WTC11 (cell line): ENCODE data around the gene ZBTB11. TPM values are rescaled to one million over a fixed set of nuclear protein-coding genes. Genes with fewer than 3 reads are reported as not detected.

Experiments used
- ATAC-seq: fragments of 200-7000 bp; cut with Tn5 transposase; 2 replicates; pipeline ENCODE4 v1.10.0; 2021; ENCODE audit warnings: mild to moderate bottlenecking, moderate library complexity
- CTCF ChIA-PET: fragments of 300-600 bp; sonication (Branson Sonifier 250); formaldehyde crosslinking; loops from one replicate; lab custom pipeline; 2021; ENCODE audit warnings: antibody characterized with exemption; lab: Charles Lee
- POLR2A ChIA-PET: fragments of 350-600 bp; sonication (Branson Sonifier 250); formaldehyde crosslinking; loops from one replicate; lab custom pipeline; 2021; ENCODE audit warnings: antibody characterized with exemption; lab: Charles Lee
- DNase-seq: peaks from one replicate; pipeline ENCODE4 v3.0.0; 2021; ENCODE audit warnings: low spot score
- H3K27ac Mint-ChIP-seq: 2 replicates; pipeline ENCODE4 v1.8.0; 2021; ENCODE audit warnings: mixed read lengths
- H3K27me3 Mint-ChIP-seq: 2 replicates; pipeline ENCODE4 v1.8.0; 2021; ENCODE audit warnings: low read depth, mild to moderate bottlenecking, moderate library complexity, mixed read lengths
- H3K36me3 Mint-ChIP-seq: 2 replicates; pipeline ENCODE4 v1.8.0; 2021; ENCODE audit warnings: mixed read lengths
- H3K4me1 Mint-ChIP-seq: 2 replicates; pipeline ENCODE4 v1.8.0; 2022; ENCODE audit warnings: mixed read lengths
- H3K4me3 Mint-ChIP-seq: 2 replicates; pipeline ENCODE4 v1.8.0; 2021; ENCODE audit warnings: mild to moderate bottlenecking, moderate library complexity, mixed read lengths
- H3K9me3 Mint-ChIP-seq: 2 replicates; pipeline ENCODE4 v1.8.0; 2021; ENCODE audit warnings: mixed read lengths
- ATF1 ChIP-seq: sonication (generic); formaldehyde crosslinking; IDR thresholded peaks from 2 replicates; pipeline ENCODE4 v1.8.1; 2023; ENCODE audit warnings: mild to moderate bottlenecking, moderate library complexity, missing genetic modification reagents
- ELF4 ChIP-seq: sonication (generic); formaldehyde crosslinking; IDR thresholded peaks from 2 replicates; pipeline ENCODE4 v1.8.1; 2022; ENCODE audit warnings: low read depth, mild to moderate bottlenecking, moderate library complexity, missing genetic modification reagents
- ESRRA ChIP-seq: sonication (generic); formaldehyde crosslinking; IDR thresholded peaks from 2 replicates; pipeline ENCODE4 v1.8.1; 2022; ENCODE audit warnings: mild to moderate bottlenecking, missing genetic modification reagents, borderline replicate concordance
- FOXP1 ChIP-seq: sonication (generic); formaldehyde crosslinking; IDR thresholded peaks from 2 replicates; pipeline ENCODE4 v1.8.0; 2022; ENCODE audit warnings: missing genetic modification reagents, mild to moderate bottlenecking, moderate library complexity, borderline replicate concordance
- GTF2I ChIP-seq: fragments of 250-450 bp; sonication (Bioruptor Pico); conservative IDR thresholded peaks from 2 replicates; pipeline ENCODE4 v1.4.0; 2021; ENCODE audit warnings: mild to moderate bottlenecking
- HMGA2 ChIP-seq: fragments of 250-450 bp; sonication (Bioruptor Pico); IDR thresholded peaks from 2 replicates; pipeline ENCODE4 v1.4.0; 2021; ENCODE audit warnings: mild to moderate bottlenecking, moderate library complexity
- MYBL2 ChIP-seq: sonication (generic); formaldehyde crosslinking; IDR thresholded peaks from 2 replicates; pipeline ENCODE4 v1.8.1; 2023; ENCODE audit warnings: mild to moderate bottlenecking, moderate library complexity, missing genetic modification reagents
- NR2C2 ChIP-seq: sonication (generic); formaldehyde crosslinking; IDR thresholded peaks from 2 replicates; pipeline ENCODE4 v1.8.0; 2022; ENCODE audit warnings: mild to moderate bottlenecking, missing genetic modification reagents
- SOX15 ChIP-seq: fragments of 250-450 bp; sonication (Bioruptor Pico); IDR thresholded peaks from 2 replicates; pipeline ENCODE4 v1.9.0; 2021; ENCODE audit warnings: mild to moderate bottlenecking
- TCF7 ChIP-seq: sonication (generic); formaldehyde crosslinking; IDR thresholded peaks from 2 replicates; pipeline ENCODE4 v1.8.0; 2022; ENCODE audit warnings: mild to moderate bottlenecking, low read depth, missing genetic modification reagents, moderate library complexity
- ZNF219 ChIP-seq: sonication (generic); formaldehyde crosslinking; IDR thresholded peaks from 2 replicates; pipeline ENCODE4 v1.8.0; 2023; ENCODE audit warnings: missing genetic modification reagents, mild to moderate bottlenecking, borderline replicate concordance
- total RNA-seq: library from RNA; stranded (reverse); gene quantifications from 3 replicates; pipeline ENCODE4 v1.2.3, GENCODE V29; 2021
- TF ChIP-seq, protein P1 (sequence below): sonication (generic); formaldehyde crosslinking; IDR thresholded peaks from 2 replicates; pipeline ENCODE4 v1.8.1; 2023; ENCODE audit warnings: mild to moderate bottlenecking, missing genetic modification reagents
- TF ChIP-seq, protein P2 (sequence below): sonication (generic); formaldehyde crosslinking; IDR thresholded peaks from 2 replicates; pipeline ENCODE4 v1.8.0; 2022; ENCODE audit warnings: mild to moderate bottlenecking, missing genetic modification reagents
- TF ChIP-seq, protein P3 (sequence below): sonication (generic); formaldehyde crosslinking; IDR thresholded peaks from 2 replicates; pipeline ENCODE4 v1.8.1; 2022; ENCODE audit warnings: missing genetic modification reagents, borderline replicate concordance
- TF ChIP-seq, protein P4 (sequence below): sonication (generic); formaldehyde crosslinking; IDR thresholded peaks from 2 replicates; pipeline ENCODE4 v1.8.1; 2022; ENCODE audit warnings: low read depth, missing genetic modification reagents, borderline replicate concordance
- TF ChIP-seq, protein P5 (sequence below): sonication (generic); formaldehyde crosslinking; IDR thresholded peaks from 2 replicates; pipeline ENCODE4 v1.8.0; 2022; ENCODE audit warnings: mild to moderate bottlenecking, missing genetic modification reagents
- TF ChIP-seq, protein P6 (sequence below): fragments of 200-600 bp; IDR thresholded peaks from 2 replicates; pipeline ENCODE4 v1.8.0; 2022; ENCODE audit warnings: antibody characterized with exemption
- TF ChIP-seq, protein P7 (sequence below): fragments of 250-450 bp; sonication (Bioruptor Pico); IDR thresholded peaks from 2 replicates; pipeline ENCODE4 v2.1.2; 2022; ENCODE audit warnings: mild to moderate bottlenecking, moderate library complexity

The ZBTB11 gene
- total RNA-seq, 1 experiment from 2014 or later, result 13.5 TPM

DNA sequence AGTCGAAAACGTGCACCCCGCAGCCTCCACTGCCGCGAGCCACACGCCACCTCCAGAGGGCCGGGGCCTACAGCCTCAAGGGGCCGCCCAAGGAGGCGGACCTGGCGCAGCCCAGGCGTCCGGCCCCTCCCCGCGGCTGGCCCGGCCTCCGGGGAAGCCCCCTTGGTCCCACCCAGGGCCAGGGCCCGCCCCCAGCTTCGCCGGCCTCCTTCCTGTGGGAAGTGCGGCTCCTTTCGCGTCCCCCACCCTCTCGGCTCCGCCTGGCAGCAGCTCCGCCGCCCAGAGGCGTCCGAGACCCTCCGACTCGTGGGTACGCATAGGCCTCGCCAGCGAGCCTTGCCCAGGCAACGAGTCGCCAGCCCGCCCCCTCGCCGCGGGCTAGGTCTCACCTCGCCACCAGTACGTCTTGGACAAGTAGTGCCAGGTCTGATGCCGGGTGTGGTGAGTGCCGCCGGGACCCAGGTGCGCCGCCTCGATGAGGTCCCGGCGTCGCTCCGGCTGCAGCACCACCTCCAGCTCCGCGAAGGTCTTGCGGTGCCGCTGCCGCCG, 642 bp downstream of the ZBTB11 start (continued):
- TF ChIP-seq, protein P1, sequence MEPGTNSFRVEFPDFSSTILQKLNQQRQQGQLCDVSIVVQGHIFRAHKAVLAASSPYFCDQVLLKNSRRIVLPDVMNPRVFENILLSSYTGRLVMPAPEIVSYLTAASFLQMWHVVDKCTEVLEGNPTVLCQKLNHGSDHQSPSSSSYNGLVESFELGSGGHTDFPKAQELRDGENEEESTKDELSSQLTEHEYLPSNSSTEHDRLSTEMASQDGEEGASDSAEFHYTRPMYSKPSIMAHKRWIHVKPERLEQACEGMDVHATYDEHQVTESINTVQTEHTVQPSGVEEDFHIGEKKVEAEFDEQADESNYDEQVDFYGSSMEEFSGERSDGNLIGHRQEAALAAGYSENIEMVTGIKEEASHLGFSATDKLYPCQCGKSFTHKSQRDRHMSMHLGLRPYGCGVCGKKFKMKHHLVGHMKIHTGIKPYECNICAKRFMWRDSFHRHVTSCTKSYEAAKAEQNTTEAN (CRISPR knock-in tag), result no peak
- TF ChIP-seq, protein P2, sequence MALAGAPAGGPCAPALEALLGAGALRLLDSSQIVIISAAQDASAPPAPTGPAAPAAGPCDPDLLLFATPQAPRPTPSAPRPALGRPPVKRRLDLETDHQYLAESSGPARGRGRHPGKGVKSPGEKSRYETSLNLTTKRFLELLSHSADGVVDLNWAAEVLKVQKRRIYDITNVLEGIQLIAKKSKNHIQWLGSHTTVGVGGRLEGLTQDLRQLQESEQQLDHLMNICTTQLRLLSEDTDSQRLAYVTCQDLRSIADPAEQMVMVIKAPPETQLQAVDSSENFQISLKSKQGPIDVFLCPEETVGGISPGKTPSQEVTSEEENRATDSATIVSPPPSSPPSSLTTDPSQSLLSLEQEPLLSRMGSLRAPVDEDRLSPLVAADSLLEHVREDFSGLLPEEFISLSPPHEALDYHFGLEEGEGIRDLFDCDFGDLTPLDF, result 0 out of 2 replicates have a peak, but pooled peaks have one; percentile 70
- TF ChIP-seq ZNF219 (CRISPR knock-in tag) (no peak), FOXP1 (CRISPR knock-in tag) (peak; percentile 29), HMGA2 (CRISPR knock-in tag) (no peak), ELF4 (CRISPR knock-in tag) (no peak), GTF2I (CRISPR knock-in tag) (no peak), ATF1 (CRISPR knock-in tag) (no peak), TCF7 (0 out of 2 replicates have a peak, but pooled peaks have one; percentile 69), ESRRA (CRISPR knock-in tag) (no peak)
- TF ChIP-seq, protein P3, sequence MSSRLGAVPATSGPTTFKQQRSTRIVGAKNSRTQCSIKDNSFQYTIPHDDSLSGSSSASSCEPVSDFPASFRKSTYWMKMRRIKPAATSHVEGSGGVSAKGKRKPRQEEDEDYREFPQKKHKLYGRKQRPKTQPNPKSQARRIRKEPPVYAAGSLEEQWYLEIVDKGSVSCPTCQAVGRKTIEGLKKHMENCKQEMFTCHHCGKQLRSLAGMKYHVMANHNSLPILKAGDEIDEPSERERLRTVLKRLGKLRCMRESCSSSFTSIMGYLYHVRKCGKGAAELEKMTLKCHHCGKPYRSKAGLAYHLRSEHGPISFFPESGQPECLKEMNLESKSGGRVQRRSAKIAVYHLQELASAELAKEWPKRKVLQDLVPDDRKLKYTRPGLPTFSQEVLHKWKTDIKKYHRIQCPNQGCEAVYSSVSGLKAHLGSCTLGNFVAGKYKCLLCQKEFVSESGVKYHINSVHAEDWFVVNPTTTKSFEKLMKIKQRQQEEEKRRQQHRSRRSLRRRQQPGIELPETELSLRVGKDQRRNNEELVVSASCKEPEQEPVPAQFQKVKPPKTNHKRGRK (CRISPR knock-in tag), result no peak
- TF ChIP-seq, protein P4, sequence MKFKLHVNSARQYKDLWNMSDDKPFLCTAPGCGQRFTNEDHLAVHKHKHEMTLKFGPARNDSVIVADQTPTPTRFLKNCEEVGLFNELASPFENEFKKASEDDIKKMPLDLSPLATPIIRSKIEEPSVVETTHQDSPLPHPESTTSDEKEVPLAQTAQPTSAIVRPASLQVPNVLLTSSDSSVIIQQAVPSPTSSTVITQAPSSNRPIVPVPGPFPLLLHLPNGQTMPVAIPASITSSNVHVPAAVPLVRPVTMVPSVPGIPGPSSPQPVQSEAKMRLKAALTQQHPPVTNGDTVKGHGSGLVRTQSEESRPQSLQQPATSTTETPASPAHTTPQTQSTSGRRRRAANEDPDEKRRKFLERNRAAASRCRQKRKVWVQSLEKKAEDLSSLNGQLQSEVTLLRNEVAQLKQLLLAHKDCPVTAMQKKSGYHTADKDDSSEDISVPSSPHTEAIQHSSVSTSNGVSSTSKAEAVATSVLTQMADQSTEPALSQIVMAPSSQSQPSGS (CRISPR knock-in tag), result no peak
- TF ChIP-seq, protein P5, sequence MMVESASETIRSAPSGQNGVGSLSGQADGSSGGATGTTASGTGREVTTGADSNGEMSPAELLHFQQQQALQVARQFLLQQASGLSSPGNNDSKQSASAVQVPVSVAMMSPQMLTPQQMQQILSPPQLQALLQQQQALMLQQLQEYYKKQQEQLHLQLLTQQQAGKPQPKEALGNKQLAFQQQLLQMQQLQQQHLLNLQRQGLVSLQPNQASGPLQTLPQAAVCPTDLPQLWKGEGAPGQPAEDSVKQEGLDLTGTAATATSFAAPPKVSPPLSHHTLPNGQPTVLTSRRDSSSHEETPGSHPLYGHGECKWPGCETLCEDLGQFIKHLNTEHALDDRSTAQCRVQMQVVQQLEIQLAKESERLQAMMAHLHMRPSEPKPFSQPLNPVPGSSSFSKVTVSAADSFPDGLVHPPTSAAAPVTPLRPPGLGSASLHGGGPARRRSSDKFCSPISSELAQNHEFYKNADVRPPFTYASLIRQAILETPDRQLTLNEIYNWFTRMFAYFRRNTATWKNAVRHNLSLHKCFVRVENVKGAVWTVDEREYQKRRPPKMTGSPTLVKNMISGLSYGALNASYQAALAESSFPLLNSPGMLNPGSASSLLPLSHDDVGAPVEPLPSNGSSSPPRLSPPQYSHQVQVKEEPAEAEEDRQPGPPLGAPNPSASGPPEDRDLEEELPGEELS (CRISPR knock-in tag), result 0 out of 2 replicates have a peak, but pooled peaks have one; percentile 21

DNA sequence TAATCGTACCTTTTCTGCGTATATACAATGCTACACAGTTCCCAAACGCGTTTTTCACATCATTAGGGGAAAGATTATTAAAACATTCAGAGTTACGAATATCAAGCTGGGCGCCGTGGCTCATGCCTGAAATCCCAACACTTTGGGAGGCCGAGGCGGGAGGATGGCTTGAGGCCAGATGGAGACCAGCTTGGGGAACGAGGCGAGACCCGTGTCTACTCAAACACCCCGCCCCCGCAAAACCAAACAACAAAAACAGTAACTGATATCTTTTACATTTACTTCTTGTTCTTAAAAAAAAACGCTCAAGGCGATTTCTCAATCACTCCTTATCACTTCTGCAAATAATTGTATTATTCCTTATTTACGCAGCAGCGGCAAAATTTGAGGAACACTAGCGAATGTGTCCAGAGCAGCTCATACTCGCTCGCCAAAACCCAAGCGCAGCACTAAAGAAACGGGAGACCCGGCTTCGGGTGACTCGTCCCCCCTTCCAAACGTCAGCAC, 1.2 kb downstream of the ZBTB11 start:
- POLR2A ChIA-PET, result interaction anchor here (0.5 to 3.7 kb wide), 11 partner anchors 9 to 182 kb away, joined by 3 to 34 read pairs (median 4); partner anchors contain the start of genes CEP97, NFKBIZ, PCNP and RPL24
- Mint-ChIP-seq H3K9me3 (no peaks in the 10 kb centered on the region), H3K36me3 (peaks cover 19% of the 10 kb centered on the region), H3K27ac (peak overlapping the region; percentile 98), H3K4me3 (peak overlapping the region; percentile 95), H3K27me3 (no peaks in the 10 kb centered on the region), H3K4me1 (peaks cover 28% of the 10 kb centered on the region)
- CTCF ChIA-PET, result interaction anchor here (0.7 to 4.2 kb wide), 4 partner anchors 10 to 102 kb away, joined by 3 to 23 read pairs (median 5); partner anchors contain the start of genes PCNP and RPL24
- ATAC-seq, result no peak
- no peak for DNase-seq
- TF ChIP-seq, protein P6, sequence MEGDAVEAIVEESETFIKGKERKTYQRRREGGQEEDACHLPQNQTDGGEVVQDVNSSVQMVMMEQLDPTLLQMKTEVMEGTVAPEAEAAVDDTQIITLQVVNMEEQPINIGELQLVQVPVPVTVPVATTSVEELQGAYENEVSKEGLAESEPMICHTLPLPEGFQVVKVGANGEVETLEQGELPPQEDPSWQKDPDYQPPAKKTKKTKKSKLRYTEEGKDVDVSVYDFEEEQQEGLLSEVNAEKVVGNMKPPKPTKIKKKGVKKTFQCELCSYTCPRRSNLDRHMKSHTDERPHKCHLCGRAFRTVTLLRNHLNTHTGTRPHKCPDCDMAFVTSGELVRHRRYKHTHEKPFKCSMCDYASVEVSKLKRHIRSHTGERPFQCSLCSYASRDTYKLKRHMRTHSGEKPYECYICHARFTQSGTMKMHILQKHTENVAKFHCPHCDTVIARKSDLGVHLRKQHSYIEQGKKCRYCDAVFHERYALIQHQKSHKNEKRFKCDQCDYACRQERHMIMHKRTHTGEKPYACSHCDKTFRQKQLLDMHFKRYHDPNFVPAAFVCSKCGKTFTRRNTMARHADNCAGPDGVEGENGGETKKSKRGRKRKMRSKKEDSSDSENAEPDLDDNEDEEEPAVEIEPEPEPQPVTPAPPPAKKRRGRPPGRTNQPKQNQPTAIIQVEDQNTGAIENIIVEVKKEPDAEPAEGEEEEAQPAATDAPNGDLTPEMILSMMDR, result no peak
- TF ChIP-seq GTF2I (CRISPR knock-in tag) (peak; percentile 81; the same call in 1 of the 2 replicates), SOX15 (no peak), NR2C2 (CRISPR knock-in tag) (no peak), MYBL2 (CRISPR knock-in tag) (0 out of 2 replicates have a peak, but pooled peaks have one; percentile 2)
- TF ChIP-seq, protein P7, sequence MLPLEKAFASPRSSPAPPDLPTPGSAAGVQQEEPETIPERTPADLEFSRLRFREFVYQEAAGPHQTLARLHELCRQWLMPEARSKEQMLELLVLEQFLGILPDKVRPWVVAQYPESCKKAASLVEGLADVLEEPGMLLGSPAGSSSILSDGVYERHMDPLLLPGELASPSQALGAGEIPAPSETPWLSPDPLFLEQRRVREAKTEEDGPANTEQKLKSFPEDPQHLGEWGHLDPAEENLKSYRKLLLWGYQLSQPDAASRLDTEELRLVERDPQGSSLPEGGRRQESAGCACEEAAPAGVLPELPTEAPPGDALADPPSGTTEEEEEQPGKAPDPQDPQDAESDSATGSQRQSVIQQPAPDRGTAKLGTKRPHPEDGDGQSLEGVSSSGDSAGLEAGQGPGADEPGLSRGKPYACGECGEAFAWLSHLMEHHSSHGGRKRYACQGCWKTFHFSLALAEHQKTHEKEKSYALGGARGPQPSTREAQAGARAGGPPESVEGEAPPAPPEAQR (CRISPR knock-in tag), result no peak
